K562 (cell line): ENCODE results near the gene RNF2. TPM values are rescaled to one million over a fixed set of nuclear protein-coding genes. Genes with fewer than 3 reads are reported as not detected.

Experiments used
- ATAC-seq: fragments of 200-7000 bp; cut with Tn5 transposase; 3 replicates; pipeline ENCODE4 v1.9.1; 2020; ENCODE audit warnings: moderate library complexity
- BruUV-seq: library from RNA; stranded (reverse); fragments of 400-500 nt; replicated peaks from 2 replicates; lab custom pipeline; 2021; lab: Mats Ljungman, UMichigan
- CTCF ChIA-PET: fragments of 300-600 bp; formaldehyde crosslinking; extraction: SDS; loops from one replicate; lab custom pipeline; 2021; ENCODE audit warnings: low intra/inter-chr PET ratio; lab: Yijun Ruan, JAX
- POLR2A ChIA-PET: fragments of 300-600, 350-650 bp; sonication (Branson Sonifier 250); formaldehyde crosslinking; extraction: SDS; loops from one replicate; lab custom pipeline; 2021; ENCODE audit warnings: antibody characterized with exemption, inconsistent platforms; lab: Yijun Ruan, JAX
- DNase-seq, 4 experiments: peaks; one replicate each; pipeline versions ENCODE4 v3.0.0 to v3.0.0-alpha.2; 2011 to 2018; ENCODE audit warnings: low spot score in 3 of 4, mixed read lengths in 3 of 4; ENCODE audit errors: extremely low read depth in 1 of 4
- FAIRE-seq: peaks from 2 replicates; lab custom pipeline; 2011; peaks lifted over from hg19 to GRCh38; lab: Jason Lieb, UNC
- H2AFZ ChIP-seq: 2 replicates; pipeline ENCODE4 v1.6.0; 2011; ENCODE audit warnings: low read depth, low read length, control low read depth, inconsistent platforms
- H3K27ac ChIP-seq: fragments of 200-600 bp; 3 replicates; pipeline ENCODE4 v1.8.0; 2011; ENCODE audit warnings: low read depth, mild to moderate bottlenecking, control low read depth, inconsistent platforms, low read length, moderate library complexity, mixed read lengths; ENCODE audit errors: extremely low read depth
- H3K27me3 ChIP-seq, 2 experiments: fragments of 300-600 bp in 1 of 2; 2 replicates in 1 of 2; 3 replicates in 1 of 2; pipeline versions ENCODE4 v1.6.0 to v1.8.0; 2011; ENCODE audit warnings: inconsistent platforms in 2 of 2, low read length in 2 of 2, mild to moderate bottlenecking in 1 of 2, mixed read lengths in 1 of 2, moderate library complexity in 1 of 2; ENCODE audit not compliant: control insufficient read depth in 2 of 2, insufficient read depth in 2 of 2
- H3K36me3 ChIP-seq: fragments of 300-600 bp; 3 replicates; pipeline ENCODE4 v1.8.0; 2011; ENCODE audit warnings: mild to moderate bottlenecking, low read length, inconsistent platforms; ENCODE audit not compliant: control insufficient read depth, insufficient read depth
- H3K4me1 ChIP-seq, 2 experiments: fragments of 200-600 bp in 1 of 2; replicated peaks in 1 of 2; 2 replicates in 1 of 2; 3 replicates in 1 of 2; pipeline versions ENCODE4 v1.5.1 to v1.8.0; 2011; ENCODE audit warnings: inconsistent platforms in 2 of 2, low read length in 2 of 2, mild to moderate bottlenecking in 1 of 2, mixed read lengths in 1 of 2, moderate library complexity in 1 of 2; ENCODE audit not compliant: control insufficient read depth in 2 of 2, insufficient read depth in 2 of 2
- H3K4me2 ChIP-seq: 2 replicates; pipeline ENCODE4 v1.6.1; 2011; ENCODE audit warnings: low read length, control low read depth, inconsistent platforms, mixed read lengths; ENCODE audit not compliant: insufficient read depth
- H3K4me3 ChIP-seq: fragments of 200-600 bp; sonication (generic), shearing (Covaris generic); 2 replicates; pipeline ENCODE4 v1.5.1; 2016; ENCODE audit warnings: control low read depth, inconsistent platforms
- H3K79me2 ChIP-seq: fragments of 200-600 bp; 3 replicates; pipeline ENCODE4 v1.8.0; 2011; ENCODE audit warnings: low read length, inconsistent platforms; ENCODE audit not compliant: control insufficient read depth, insufficient read depth
- H3K9ac ChIP-seq, 2 experiments: 2 replicates each; pipeline versions ENCODE4 v1.6.0 to v1.6.1; 2011; ENCODE audit warnings: low read depth in 2 of 2, low read length in 2 of 2, control low read depth in 1 of 2, inconsistent platforms in 1 of 2, mild to moderate bottlenecking in 1 of 2, mixed read lengths in 1 of 2; ENCODE audit not compliant: insufficient read depth in 1 of 2
- H3K9me1 ChIP-seq: one replicate; pipeline ENCODE4 v1.6.0; 2011; ENCODE audit warnings: inconsistent platforms, mild to moderate bottlenecking, low read length, moderate library complexity; ENCODE audit not compliant: control insufficient read depth, insufficient read depth
- H3K9me3 ChIP-seq: replicated peaks from 2 replicates; pipeline ENCODE4 v1.5.1; 2011; ENCODE audit warnings: low read depth, low read length, inconsistent platforms; ENCODE audit not compliant: control insufficient read depth, insufficient read depth
- H4K20me1 ChIP-seq: replicated peaks from 2 replicates; pipeline ENCODE4 v1.6.1; 2011; ENCODE audit warnings: low read length, inconsistent platforms, mixed read lengths; ENCODE audit not compliant: control insufficient read depth, insufficient read depth
- ARID1B ChIP-seq: fragments of 450-650 bp; IDR thresholded peaks from 2 replicates; pipeline ENCODE4 v1.6.1; 2016; ENCODE audit warnings: antibody characterized with exemption, mild to moderate bottlenecking, inconsistent platforms
- CBX5 ChIP-seq: IDR thresholded peaks from 2 replicates; pipeline ENCODE4 v1.6.1; 2014; ENCODE audit warnings: low read depth, borderline replicate concordance
- CTBP1 ChIP-seq: fragments of 450-650 bp; IDR thresholded peaks from 2 replicates; pipeline ENCODE4 v1.6.1; 2016; ENCODE audit warnings: borderline replicate concordance
- E2F3 ChIP-seq: fragments of 250-450 bp; sonication (Bioruptor Pico); IDR thresholded peaks from 2 replicates; pipeline ENCODE4 v1.4.0; 2020; ENCODE audit warnings: mild to moderate bottlenecking
- HNRNPK ChIP-seq: fragments of 200-400 bp; formaldehyde crosslinking; IDR thresholded peaks from one replicate; pipeline ENCODE4 v1.6.1; 2018; ENCODE audit warnings: mild to moderate bottlenecking, low read depth, low read length; ENCODE audit not compliant: poor library complexity, severe bottlenecking
- HOXB6 ChIP-seq: fragments of 250-450 bp; sonication (Bioruptor Pico); IDR thresholded peaks from 2 replicates; pipeline ENCODE4 v1.5.1; 2022; ENCODE audit warnings: mild to moderate bottlenecking, borderline replicate concordance
- MCM7 ChIP-seq, 2 experiments: fragments of 450-650 bp; IDR thresholded peaks; 2 replicates each; pipeline ENCODE4 v1.6.1; 2016 to 2018
- RBM15 ChIP-seq: fragments of 200-400 bp; formaldehyde crosslinking; IDR thresholded peaks from 2 replicates; pipeline ENCODE4 v1.6.1; 2018; ENCODE audit warnings: mild to moderate bottlenecking, low read length, moderate library complexity; ENCODE audit not compliant: insufficient read depth
- ZNF146 ChIP-seq: IDR thresholded peaks from one replicate; pipeline ENCODE4 v1.6.1; 2018; ENCODE audit warnings: missing compliant biosample characterization; ENCODE audit not compliant: unreplicated experiment
- ZNF354B ChIP-seq: fragments of 250-450 bp; sonication (Bioruptor Pico); IDR thresholded peaks from 2 replicates; pipeline ENCODE4 v1.4.0; 2020
- ZNF41 ChIP-seq: fragments of 250-450 bp; sonication (Bioruptor Pico); conservative IDR thresholded peaks from 2 replicates; pipeline ENCODE4 v1.4.0; 2020; ENCODE audit warnings: mild to moderate bottlenecking
- ZNF436 ChIP-seq: fragments of 250-450, 450-650 bp; sonication (Bioruptor Pico); formaldehyde crosslinking; IDR thresholded peaks from 2 replicates; pipeline ENCODE4 v1.7.0; 2020; ENCODE audit warnings: mild to moderate bottlenecking
- ZNF507 ChIP-seq: conservative IDR thresholded peaks from 2 replicates; pipeline ENCODE4 v1.6.1; 2017; ENCODE audit warnings: missing genetic modification characterization, missing compliant biosample characterization
- WGBS: fragments of 100-300 bp; shearing (Covaris generic); methylation state at CpG from one replicate; pipeline ENCODE4 v1.1.6; 2016; ENCODE audit warnings: low coverage, mixed read lengths; ENCODE audit not compliant: insufficient coverage; ENCODE audit errors: missing lambda C conversion rate; 5-methylcytosine and 5-hydroxymethylcytosine counted together
- in situ Hi-C: fragments of 300-500 bp; cut with MboI; formaldehyde crosslinking; loops from 4 replicates; pipeline ENCODE4 v1.15.0; 2018; ENCODE audit warnings: inconsistent platforms, mixed read lengths
- intact Hi-C: fragments of 100-400 bp; cut with micrococcal nuclease; formaldehyde crosslinking; loops from 2 replicates; pipeline ENCODE4 v1.14.2; 2022
- polyA plus RNA-seq, 8 experiments: library from polyadenylated mRNA; depleted of rRNA in 4 of 8; stranded (reverse) in 5 of 8; unstranded in 3 of 8; fragments of >200 nt; fragmentation: Nextera tagmentation in 2 of 8; fragmentation: Illumina TruSeq in 1 of 8; extraction: Ambion mirVana in 2 of 8; extraction: Trizol in 1 of 8; gene quantifications; 2 replicates each; pipeline versions ENCODE4 v1.2.1 to v1.2.3, GENCODE V29; 2011 to 2014; ENCODE audit warnings: inconsistent platforms in 1 of 8, missing spikeins in 1 of 8
- total RNA-seq, 7 experiments: library from RNA; depleted of rRNA in 6 of 7; stranded (reverse); fragments of >200 nt in 6 of 7; fragmentation: Illumina TruSeq in 2 of 7; extraction: Trizol in 2 of 7; gene quantifications; 2 replicates each; pipeline versions ENCODE4 v1.2.1 to v1.2.3, GENCODE V29; 2011 to 2021; ENCODE audit warnings: low replicate concordance in 1 of 7
- TF ChIP-seq, protein P1 (sequence below): fragments of 450-650 bp; IDR thresholded peaks from 2 replicates; pipeline ENCODE4 v1.6.1; 2017; ENCODE audit warnings: mild to moderate bottlenecking, moderate library complexity
- TF ChIP-seq, protein P2 (sequence below), 2 experiments: IDR thresholded peaks; 2 replicates each; pipeline ENCODE4 v1.6.1; 2012; ENCODE audit warnings: improper control_type of control experiment in 2 of 2, low read depth in 2 of 2, low read length in 2 of 2, borderline replicate concordance in 1 of 2

Gene RNF2
- total and polyA plus RNA-seq, 9 of the 15 experiments (the other 6 are each of a cell fraction or from before 2014, with no cell fraction given): 7.1 to 66.5 (median 32.9) TPM

GRCh38 chr1:185129708-185130107 is 84.3 kb downstream of the RNF2 start:
- no peak for FAIRE-seq
- WGBS: 87% methylated on average over 2 of the region's 2 CpGs
- Histone ChIP-seq H3K27ac (no peak overlapping the region), H3K79me2 (no peaks in the 10 kb centered on the region), H3K9ac (no peak overlapping the region), H3K27me3 (no peaks in the 10 kb centered on the region), H4K20me1 (no peaks in the 10 kb centered on the region), H3K36me3 (peaks cover 49% of the 10 kb centered on the region), H3K9me1 (no peaks in the 10 kb centered on the region), H3K9me3 (peaks cover 3% of the 10 kb centered on the region), H3K4me3 (no peak overlapping the region), H3K4me2 (no peak overlapping the region), H2AFZ (no peak overlapping the region), H3K4me1 (no peaks in the 10 kb centered on the region)
- ChIA-PET POLR2A (no interaction called here), CTCF (no interaction called here)
- in situ Hi-C loops (no loop called here), intact Hi-C loops (no loop called here)
- no TSS peak for BruUV-seq
- TF ChIP-seq ZNF436 (CRISPR knock-in tag): no peak
- TF ChIP-seq, protein P1, sequence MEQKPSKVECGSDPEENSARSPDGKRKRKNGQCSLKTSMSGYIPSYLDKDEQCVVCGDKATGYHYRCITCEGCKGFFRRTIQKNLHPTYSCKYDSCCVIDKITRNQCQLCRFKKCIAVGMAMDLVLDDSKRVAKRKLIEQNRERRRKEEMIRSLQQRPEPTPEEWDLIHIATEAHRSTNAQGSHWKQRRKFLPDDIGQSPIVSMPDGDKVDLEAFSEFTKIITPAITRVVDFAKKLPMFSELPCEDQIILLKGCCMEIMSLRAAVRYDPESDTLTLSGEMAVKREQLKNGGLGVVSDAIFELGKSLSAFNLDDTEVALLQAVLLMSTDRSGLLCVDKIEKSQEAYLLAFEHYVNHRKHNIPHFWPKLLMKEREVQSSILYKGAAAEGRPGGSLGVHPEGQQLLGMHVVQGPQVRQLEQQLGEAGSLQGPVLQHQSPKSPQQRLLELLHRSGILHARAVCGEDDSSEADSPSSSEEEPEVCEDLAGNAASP: no peak
- TF ChIP-seq CBX5: no peak
- TF ChIP-seq HOXB6 (CRISPR knock-in tag): no peak
- no peak for TF ChIP-seq RBM15
- TF ChIP-seq ZNF354B (CRISPR knock-in tag): no peak
- TF ChIP-seq ZNF41 (CRISPR knock-in tag): no peak
- TF ChIP-seq CTBP1: no peak
- TF ChIP-seq ZNF507 (tag): no peak
- TF ChIP-seq E2F3 (CRISPR knock-in tag): no peak
- TF ChIP-seq ZNF146 (CRISPR knock-in tag): no peak
- no peak for TF ChIP-seq MCM7 (IDR thresholded peaks at IDR 0.05)
- TF ChIP-seq, protein P2, sequence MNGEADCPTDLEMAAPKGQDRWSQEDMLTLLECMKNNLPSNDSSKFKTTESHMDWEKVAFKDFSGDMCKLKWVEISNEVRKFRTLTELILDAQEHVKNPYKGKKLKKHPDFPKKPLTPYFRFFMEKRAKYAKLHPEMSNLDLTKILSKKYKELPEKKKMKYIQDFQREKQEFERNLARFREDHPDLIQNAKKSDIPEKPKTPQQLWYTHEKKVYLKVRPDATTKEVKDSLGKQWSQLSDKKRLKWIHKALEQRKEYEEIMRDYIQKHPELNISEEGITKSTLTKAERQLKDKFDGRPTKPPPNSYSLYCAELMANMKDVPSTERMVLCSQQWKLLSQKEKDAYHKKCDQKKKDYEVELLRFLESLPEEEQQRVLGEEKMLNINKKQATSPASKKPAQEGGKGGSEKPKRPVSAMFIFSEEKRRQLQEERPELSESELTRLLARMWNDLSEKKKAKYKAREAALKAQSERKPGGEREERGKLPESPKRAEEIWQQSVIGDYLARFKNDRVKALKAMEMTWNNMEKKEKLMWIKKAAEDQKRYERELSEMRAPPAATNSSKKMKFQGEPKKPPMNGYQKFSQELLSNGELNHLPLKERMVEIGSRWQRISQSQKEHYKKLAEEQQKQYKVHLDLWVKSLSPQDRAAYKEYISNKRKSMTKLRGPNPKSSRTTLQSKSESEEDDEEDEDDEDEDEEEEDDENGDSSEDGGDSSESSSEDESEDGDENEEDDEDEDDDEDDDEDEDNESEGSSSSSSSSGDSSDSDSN (IDR thresholded peaks at IDR 0.05; ENCODE audit: borderline replicate concordance in 1 of 2, low read depth in 2 of 2, low read length in 2 of 2): no peak
- TF ChIP-seq ARID1B: no peak
- no peak for TF ChIP-seq HNRNPK
- no peak for ATAC-seq
- no peak for DNase-seq
